A673 (cell line): Measurements from ENCODE around the gene GNG7. TPM values are rescaled to one million over a fixed set of nuclear protein-coding genes. Genes with fewer than 3 reads are reported as not detected.

Experiments
- BruUV-seq: library from RNA; stranded (reverse); fragments of 400-500 nt; replicated peaks from 2 replicates; lab custom pipeline; 2021; lab: Mats Ljungman, UMichigan
- CTCF ChIA-PET: fragments of 300-600 bp; sonication (Branson Sonifier 250); formaldehyde crosslinking; loops from one replicate; lab custom pipeline; 2022; ENCODE audit warnings: antibody characterized with exemption; lab: Charles Lee
- POLR2A ChIA-PET: fragments of 300-600 bp; sonication (Branson Sonifier 250); formaldehyde crosslinking; loops from one replicate; lab custom pipeline; 2022; ENCODE audit warnings: antibody characterized with exemption; ENCODE audit not compliant: low non-redundant PET; lab: Charles Lee
- DNase-seq: peaks from one replicate; pipeline ENCODE4 v3.0.0-alpha.2; 2015; ENCODE audit warnings: low spot score
- H3K27ac ChIP-seq: fragments of 200-600 bp; sonication (generic); 2 replicates; pipeline ENCODE4 v1.5.1; 2016; ENCODE audit warnings: mixed run types, low read depth, mild to moderate bottlenecking, mixed read lengths, antibody characterized with exemption, low read length; ENCODE audit not compliant: poor library complexity, severe bottlenecking
- H3K27me3 ChIP-seq: fragments of 200-600 bp; sonication (generic); replicated peaks from 2 replicates; pipeline ENCODE4 v1.6.1; 2017; ENCODE audit warnings: mixed run types, low read depth, mild to moderate bottlenecking, mixed read lengths, antibody characterized with exemption, low read length; ENCODE audit not compliant: insufficient read depth, poor library complexity
- H3K36me3 ChIP-seq: fragments of 200-600 bp; sonication (generic); 2 replicates; pipeline ENCODE4 v1.6.1; 2016; ENCODE audit warnings: mixed run types, mild to moderate bottlenecking, mixed read lengths, antibody characterized with exemption, low read length; ENCODE audit not compliant: insufficient read depth, poor library complexity, severe bottlenecking
- H3K4me1 ChIP-seq: fragments of 200-600 bp; sonication (generic); 2 replicates; pipeline ENCODE4 v1.6.1; 2017; ENCODE audit warnings: mixed run types, mild to moderate bottlenecking, mixed read lengths, antibody characterized with exemption, low read length; ENCODE audit not compliant: insufficient read depth, poor library complexity, severe bottlenecking
- H3K4me3 ChIP-seq: fragments of 200-600 bp; sonication (generic); 2 replicates; pipeline ENCODE4 v1.5.1; 2016; ENCODE audit warnings: low read depth, mixed run types, mild to moderate bottlenecking, mixed read lengths, low read length; ENCODE audit not compliant: poor library complexity, severe bottlenecking
- H3K9me3 ChIP-seq: fragments of 200-600 bp; sonication (generic); 2 replicates; pipeline ENCODE4 v1.6.1; 2016; ENCODE audit warnings: mixed run types, low read depth, mild to moderate bottlenecking, mixed read lengths, antibody characterized with exemption, low read length; ENCODE audit not compliant: poor library complexity, severe bottlenecking
- CTCF ChIP-seq: fragments of 300-800, 200-600 bp; sonication (generic); conservative IDR thresholded peaks from 2 replicates; pipeline ENCODE4 v1.5.1; 2017; ENCODE audit warnings: low read depth, mild to moderate bottlenecking, antibody characterized with exemption, low read length, moderate library complexity, mixed read lengths
- EZH2 ChIP-seq: fragments of 200-600 bp; sonication (generic); IDR thresholded peaks from 2 replicates; pipeline ENCODE4 v1.6.1; 2017; ENCODE audit warnings: borderline replicate concordance, low read depth, mild to moderate bottlenecking, mixed read lengths, antibody characterized with exemption, low read length; ENCODE audit not compliant: poor library complexity, severe bottlenecking
- intact Hi-C: fragments of 100-400 bp; cut with micrococcal nuclease; formaldehyde crosslinking; loops from one replicate; pipeline ENCODE4 v1.10.0; 2022; ENCODE audit not compliant: unreplicated experiment
- total RNA-seq: library from RNA; stranded (reverse); gene quantifications from 2 replicates; pipeline ENCODE4 v1.2.3, GENCODE V29; 2021

Gene GNG7
- total RNA-seq, 1 experiment from 2014 or later = 0.30 TPM

- intact Hi-C loops = loop anchor here (1.0 kb wide), 1 partner anchor 105 kb away; no protein-coding TSS in a partner anchor
- POLR2A ChIA-PET = interaction anchor here (2.2 kb wide), 1 partner anchor 103 kb away, joined by 16 read pairs; the partner anchor contains the start of gene GADD45B
- peaks cover 14% of the 10 kb centered on the region for H3K4me1 ChIP-seq
- H3K36me3 ChIP-seq = no peaks in the 10 kb centered on the region
- no TSS peak for BruUV-seq
- DNase-seq = peak; percentile 87
- CTCF ChIA-PET = interaction anchor here (0.6 kb wide), 5 partner anchors 38 to 451 kb away, joined by 3 to 11 read pairs (median 3); partner anchors contain the start of gene GADD45B
- TF ChIP-seq CTCF = peak; percentile 88
- no peak for TF ChIP-seq EZH2
- H3K4me3 ChIP-seq = peak overlapping the region; percentile 49
- H3K27me3 ChIP-seq = no peaks in the 10 kb centered on the region
- H3K9me3 ChIP-seq = peaks cover 10% of the 10 kb centered on the region
- no peak overlapping the region for H3K27ac ChIP-seq
Measured at GRCh38 chr19:2578901-2579677, 123.4 kb downstream of the GNG7 start.

- ChIA-PET CTCF (interaction anchor here (0.6 kb wide), 2 partner anchors 90 to 102 kb away, joined by 3 to 11 read pairs; no protein-coding TSS in a partner anchor), POLR2A (interaction anchor here (2.2 kb wide), 1 partner anchor 102 kb away, joined by 16 read pairs; the partner anchor contains the start of gene GADD45B)
- H3K4me3 ChIP-seq = peak overlapping the region; percentile 49
- DNase-seq = no peak
- no peaks in the 10 kb centered on the region for H3K27me3 ChIP-seq
- no peaks in the 10 kb centered on the region for H3K36me3 ChIP-seq
- H3K27ac ChIP-seq = no peak overlapping the region
- intact Hi-C loops = no loop called here
- no TSS peak for BruUV-seq
- TF ChIP-seq CTCF (no peak), EZH2 (no peak)
- H3K9me3 ChIP-seq = peaks cover 6% of the 10 kb centered on the region
- peaks cover 14% of the 10 kb centered on the region for H3K4me1 ChIP-seq
Measured at GRCh38 chr19:2578391-2578890, 124.1 kb downstream of the GNG7 start.

- no TSS peak for BruUV-seq
- Histone ChIP-seq H3K4me3 (no peak overlapping the region), H3K36me3 (no peaks in the 10 kb centered on the region), H3K27ac (no peak overlapping the region), H3K4me1 (peaks cover 14% of the 10 kb centered on the region), H3K9me3 (no peaks in the 10 kb centered on the region), H3K27me3 (no peaks in the 10 kb centered on the region)
- no peak for DNase-seq
- ChIA-PET POLR2A (interaction anchor here (2.2 kb wide), 1 partner anchor 102 kb away, joined by 16 read pairs; the partner anchor contains the start of gene GADD45B), CTCF (interaction anchor here (0.7 kb wide), 1 partner anchor 11 kb away, joined by 3 read pairs; no protein-coding TSS in a partner anchor)
- TF ChIP-seq CTCF (no peak), EZH2 (no peak)
- intact Hi-C loops = no loop called here
Measured at GRCh38 chr19:2577722-2578335, 124.7 kb downstream of the GNG7 start.
